SK-N-SH (cell line): Measurements from ENCODE around the gene CSH2.
"Not testable (repeated sequence)": the region's sequence is repeated elsewhere in the genome, so short reads cannot be mapped to it uniquely, and the experiment has no call there.

Experiments
- EP300 ChIP-seq, 2 experiments: IDR thresholded peaks; 2 replicates each; pipeline versions ENCODE4 v1.4.0 to v1.6.1; 2012; ENCODE audit warnings: borderline replicate concordance in 1 of 2, low read depth in 1 of 2, low read length in 1 of 2
- RAD21 ChIP-seq: IDR thresholded peaks from 2 replicates; pipeline ENCODE4 v1.6.1; 2012; ENCODE audit warnings: mild to moderate bottlenecking, low read length
- RFX5 ChIP-seq: IDR thresholded peaks from 2 replicates; pipeline ENCODE4 v1.6.1; 2012; ENCODE audit warnings: mild to moderate bottlenecking, improper control_type of control experiment, low read length
- TF ChIP-seq, protein P1 (sequence below): IDR thresholded peaks from 2 replicates; pipeline ENCODE4 v1.4.0; 2012; ENCODE audit warnings: low read depth

GRCh38 chr17:63920050-63920449 is 46.6 kb upstream of the CSH2 start:
- not testable (repeated sequence) for TF ChIP-seq RFX5; EP300 (IDR thresholded peaks at IDR 0.05; ENCODE audit: borderline replicate concordance in 1 of 2, low read depth in 1 of 2, low read length in 1 of 2); RAD21
- TF ChIP-seq, protein P1, sequence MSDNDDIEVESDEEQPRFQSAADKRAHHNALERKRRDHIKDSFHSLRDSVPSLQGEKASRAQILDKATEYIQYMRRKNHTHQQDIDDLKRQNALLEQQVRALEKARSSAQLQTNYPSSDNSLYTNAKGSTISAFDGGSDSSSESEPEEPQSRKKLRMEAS = not testable (repeated sequence)
